Neuronal stem cell (in vitro differentiated cells): ENCODE measurements around the gene LTBP3.
A peak's percentile ranks its signal among the peaks of the same experiment; 100 is the strongest.

Experiments
- DNase-seq: peaks from one replicate; pipeline ENCODE4 v3.0.0-alpha.2; 2013; ENCODE audit warnings: low spot score
- H2AFZ ChIP-seq: one replicate; pipeline ENCODE4 v1.6.1; 2013; ENCODE audit warnings: mild to moderate bottlenecking, low read length, inconsistent platforms
- H2AK5ac ChIP-seq: 2 replicates; pipeline ENCODE4 v1.6.1; 2013; ENCODE audit warnings: low read depth, mild to moderate bottlenecking, inconsistent platforms, low read length, moderate library complexity, mixed read lengths
- H2BK120ac ChIP-seq: 2 replicates; pipeline ENCODE4 v1.6.1; 2013; ENCODE audit warnings: low read depth, mild to moderate bottlenecking, inconsistent platforms, low read length, moderate library complexity, mixed read lengths
- H2BK12ac ChIP-seq: one replicate; pipeline ENCODE4 v1.6.1; 2013; ENCODE audit warnings: low read length, inconsistent platforms
- H2BK15ac ChIP-seq: 2 replicates; pipeline ENCODE4 v1.6.1; 2013; ENCODE audit warnings: mild to moderate bottlenecking, low read length, inconsistent platforms, mixed read lengths
- H2BK5ac ChIP-seq: one replicate; pipeline ENCODE4 v1.6.1; 2013; ENCODE audit warnings: inconsistent platforms, mild to moderate bottlenecking, low read length, moderate library complexity
- H3K14ac ChIP-seq: one replicate; pipeline ENCODE4 v1.6.1; 2013; ENCODE audit warnings: low read length, inconsistent platforms
- H3K18ac ChIP-seq: 2 replicates; pipeline ENCODE4 v1.6.1; 2013; ENCODE audit warnings: low read length, inconsistent platforms
- H3K23ac ChIP-seq: 2 replicates; pipeline ENCODE4 v1.6.1; 2013; ENCODE audit warnings: low read depth, mild to moderate bottlenecking, mixed read lengths, low read length, inconsistent platforms; ENCODE audit not compliant: poor library complexity
- H3K27ac ChIP-seq: replicated peaks from 3 replicates; pipeline ENCODE4 v1.5.1; 2013; ENCODE audit warnings: low read length, inconsistent platforms
- H3K27me3 ChIP-seq, 3 experiments: 2 replicates each; pipeline ENCODE4 v1.6.1; 2013; ENCODE audit warnings: low read length in 3 of 3, mild to moderate bottlenecking in 2 of 3, inconsistent platforms in 1 of 3, low read depth in 1 of 3, mixed read lengths in 1 of 3, moderate library complexity in 1 of 3; ENCODE audit not compliant: control insufficient read depth in 3 of 3, insufficient read depth in 3 of 3
- H3K36me3 ChIP-seq, 2 donors: replicated peaks in 1 of 2; 2 replicates each; pipeline ENCODE4 v1.6.1; 2013; ENCODE audit warnings: low read length in 2 of 2; ENCODE audit not compliant: control insufficient read depth in 2 of 2, insufficient read depth in 2 of 2
- H3K4ac ChIP-seq: 2 replicates; pipeline ENCODE4 v1.6.1; 2013; ENCODE audit warnings: inconsistent platforms, mild to moderate bottlenecking, low read length, moderate library complexity
- H3K4me1 ChIP-seq, 2 donors: 1 replicate in 1 of 2; 2 replicates in 1 of 2; pipeline ENCODE4 v1.6.1; 2013; ENCODE audit warnings: low read length in 2 of 2, low read depth in 1 of 2; ENCODE audit not compliant: control insufficient read depth in 2 of 2, insufficient read depth in 1 of 2
- H3K4me2 ChIP-seq: one replicate; pipeline ENCODE4 v1.6.1; 2013; ENCODE audit warnings: mild to moderate bottlenecking, low read length, inconsistent platforms; ENCODE audit not compliant: insufficient read depth, poor library complexity, severe bottlenecking
- H3K4me3 ChIP-seq, 2 donors: 2 replicates each; pipeline ENCODE4 v1.5.1; 2013; ENCODE audit warnings: low read length in 2 of 2, mild to moderate bottlenecking in 2 of 2, inconsistent platforms in 1 of 2, moderate library complexity in 1 of 2
- H3K79me1 ChIP-seq: one replicate; pipeline ENCODE4 v1.6.1; 2013; ENCODE audit warnings: low read depth, mild to moderate bottlenecking, inconsistent platforms, low read length, moderate library complexity
- H3K9ac ChIP-seq: one replicate; pipeline ENCODE4 v1.6.1; 2013; ENCODE audit warnings: mild to moderate bottlenecking, low read depth, low read length, inconsistent platforms; ENCODE audit not compliant: poor library complexity
- H3K9me3 ChIP-seq, 2 donors: replicated peaks in 1 of 2; 2 replicates each; pipeline versions ENCODE3 to v1.6.1; 2013; ENCODE audit warnings: low read length in 2 of 2, mild to moderate bottlenecking in 2 of 2, inconsistent platforms in 1 of 2, low read depth in 1 of 2, mixed read lengths in 1 of 2, moderate library complexity in 1 of 2; ENCODE audit not compliant: control insufficient read depth in 2 of 2, insufficient read depth in 1 of 2
- H4K8ac ChIP-seq: one replicate; pipeline ENCODE4 v1.6.1; 2013; ENCODE audit warnings: low read depth, mild to moderate bottlenecking, inconsistent platforms, low read length, moderate library complexity
- H4K91ac ChIP-seq: one replicate; pipeline ENCODE4 v1.6.1; 2013; ENCODE audit warnings: low read length, low read depth, mild to moderate bottlenecking, inconsistent platforms; ENCODE audit not compliant: poor library complexity
- WGBS, 2 donors: extraction: QIAGEN DNeasy Blood & Tissue Kit; methylation state at CpG; one replicate each; pipeline ENCODE4 v1.1.7; 2013; ENCODE audit warnings: missing lambda C conversion rate in 2 of 2, mixed read lengths in 1 of 2; ENCODE audit not compliant: insufficient read length in 2 of 2, insufficient replicate concordance in 1 of 2; ENCODE audit errors: extremely low coverage in 2 of 2; 5-methylcytosine and 5-hydroxymethylcytosine counted together

Gene LTBP3

DNA sequence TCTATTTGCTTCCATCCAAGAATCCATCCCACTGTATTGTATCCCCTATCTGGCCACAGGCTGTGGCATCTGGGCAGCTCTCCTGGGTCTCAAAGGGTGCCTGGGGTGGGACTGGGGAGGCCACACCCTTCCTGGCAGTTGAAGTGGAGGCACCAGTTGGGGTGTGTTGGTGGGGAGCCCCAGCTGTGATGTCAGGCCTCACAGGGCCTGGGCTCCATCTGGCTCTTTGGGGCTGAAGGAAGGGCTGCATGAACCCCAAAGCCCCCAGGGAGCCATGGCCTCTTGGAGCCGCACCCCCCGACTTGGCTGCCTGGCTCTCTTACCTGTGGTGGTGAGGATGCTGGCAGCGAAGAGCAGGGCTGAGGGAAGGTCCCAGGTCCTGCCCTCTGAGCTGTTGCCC, 37.0 kb upstream of the LTBP3 start:
- no peak overlapping the region for H2BK12ac ChIP-seq
- no CpG with 5 or more reads among the region's 3 CpGs for WGBS, 2 donors
- peaks cover 17 to 25% of the 10 kb centered on the region in 2 donors for H3K36me3 ChIP-seq
- H3K9ac ChIP-seq = peak overlapping the region; percentile 0
- peaks cover 0 to 20% (median 6%) of the 10 kb centered on the region in 3 experiments for H3K27me3 ChIP-seq
- H3K18ac ChIP-seq = no peak overlapping the region
- H2BK15ac ChIP-seq = no peak overlapping the region
- peaks cover 2% of the 10 kb centered on the region for H3K79me1 ChIP-seq
- no peak overlapping the region for H2BK5ac ChIP-seq
- no peak overlapping the region for H4K8ac ChIP-seq
- H4K91ac ChIP-seq = no peak overlapping the region
- H3K27ac ChIP-seq = no peak overlapping the region
- H3K23ac ChIP-seq = no peak overlapping the region
- H3K14ac ChIP-seq = no peak overlapping the region
- H2AFZ ChIP-seq = no peak overlapping the region
- peak overlapping the region; percentile 30 for H2AK5ac ChIP-seq
- H3K4me3 ChIP-seq = no peak overlapping the region
- H3K4me2 ChIP-seq = no peak overlapping the region
- peaks cover 5 to 6% of the 10 kb centered on the region in 2 donors for H3K4me1 ChIP-seq
- H3K4ac ChIP-seq = no peak overlapping the region
- no peak overlapping the region for H2BK120ac ChIP-seq
- DNase-seq = no peak
- peaks cover 0 to 3% of the 10 kb centered on the region in 2 donors for H3K9me3 ChIP-seq

DNA sequence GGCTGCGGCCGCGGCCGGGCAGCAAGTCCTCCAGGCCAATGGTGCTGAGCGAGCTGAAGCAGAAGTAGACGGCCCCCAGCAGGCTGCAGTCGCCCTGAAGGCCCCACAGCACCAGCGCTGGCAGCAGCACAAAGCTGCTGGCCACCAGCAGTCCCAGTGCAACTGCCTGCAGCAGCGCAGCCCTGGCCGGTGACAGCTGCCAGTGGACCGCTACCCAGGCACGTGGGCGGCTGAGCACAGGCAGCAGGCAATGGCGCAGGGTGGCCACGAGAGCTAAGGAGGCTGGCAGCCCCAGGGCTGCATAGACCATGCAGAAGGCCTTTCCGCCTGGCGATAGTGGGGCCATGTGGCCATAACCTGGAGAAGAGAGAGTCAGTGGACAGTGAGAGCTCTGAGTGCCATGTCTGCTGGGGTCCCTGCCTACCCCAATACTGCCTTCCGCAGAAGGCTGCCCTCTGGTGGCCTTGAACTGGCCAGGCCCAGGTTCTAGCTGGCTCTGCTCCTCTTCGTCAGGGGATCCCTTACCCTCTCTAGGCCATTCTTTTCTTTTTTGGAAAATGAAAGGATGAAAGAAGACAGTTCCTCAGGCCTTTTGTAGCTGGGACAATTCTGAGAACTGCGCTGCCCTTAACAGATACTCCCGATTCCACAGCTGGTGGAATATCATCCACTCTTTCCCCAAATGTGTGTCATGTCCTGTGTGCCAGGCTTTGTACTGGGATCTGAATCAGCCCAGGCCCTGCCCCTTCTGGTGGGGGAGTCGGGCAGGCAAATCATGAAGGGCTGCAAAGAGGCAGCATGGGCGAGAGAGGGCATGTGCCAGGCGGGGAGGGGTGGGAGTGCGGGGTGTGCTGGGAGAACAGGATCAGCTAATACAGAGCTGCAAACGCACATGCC, 35.6 kb upstream of the LTBP3 start:
- H3K14ac ChIP-seq = peak overlapping the region; percentile 38
- peaks cover 12 to 18% of the 10 kb centered on the region in 2 donors for H3K4me1 ChIP-seq
- no peak overlapping the region for H3K4me2 ChIP-seq
- no peak overlapping the region for H2AFZ ChIP-seq
- H4K8ac ChIP-seq = peak overlapping the region; percentile 82
- peak overlapping the region; percentile 70 for H3K9ac ChIP-seq
- peak overlapping the region; percentile 100 for H2AK5ac ChIP-seq
- peak overlapping the region; percentile 29 for H3K4ac ChIP-seq
- H4K91ac ChIP-seq = peak overlapping the region; percentile 53
- H2BK15ac ChIP-seq = peak overlapping the region; percentile 79
- no peak overlapping the region for H3K18ac ChIP-seq
- no CpG with 5 or more reads among the region's 26 CpGs for WGBS, 2 donors
- no peak overlapping the region for H3K27ac ChIP-seq
- peaks cover 0 to 21% (median 6%) of the 10 kb centered on the region in 3 experiments for H3K27me3 ChIP-seq
- peaks cover 14 to 15% of the 10 kb centered on the region in 2 donors for H3K36me3 ChIP-seq
- H2BK12ac ChIP-seq = peak overlapping the region; percentile 30
- H2BK120ac ChIP-seq = no peak overlapping the region
- H2BK5ac ChIP-seq = no peak overlapping the region
- peaks cover 0 to 3% of the 10 kb centered on the region in 2 donors for H3K9me3 ChIP-seq
- DNase-seq = no peak
- peak overlapping the region; percentile 86 for H3K23ac ChIP-seq
- H3K4me3 ChIP-seq = no peak overlapping the region
- peaks cover 2% of the 10 kb centered on the region for H3K79me1 ChIP-seq

DNA sequence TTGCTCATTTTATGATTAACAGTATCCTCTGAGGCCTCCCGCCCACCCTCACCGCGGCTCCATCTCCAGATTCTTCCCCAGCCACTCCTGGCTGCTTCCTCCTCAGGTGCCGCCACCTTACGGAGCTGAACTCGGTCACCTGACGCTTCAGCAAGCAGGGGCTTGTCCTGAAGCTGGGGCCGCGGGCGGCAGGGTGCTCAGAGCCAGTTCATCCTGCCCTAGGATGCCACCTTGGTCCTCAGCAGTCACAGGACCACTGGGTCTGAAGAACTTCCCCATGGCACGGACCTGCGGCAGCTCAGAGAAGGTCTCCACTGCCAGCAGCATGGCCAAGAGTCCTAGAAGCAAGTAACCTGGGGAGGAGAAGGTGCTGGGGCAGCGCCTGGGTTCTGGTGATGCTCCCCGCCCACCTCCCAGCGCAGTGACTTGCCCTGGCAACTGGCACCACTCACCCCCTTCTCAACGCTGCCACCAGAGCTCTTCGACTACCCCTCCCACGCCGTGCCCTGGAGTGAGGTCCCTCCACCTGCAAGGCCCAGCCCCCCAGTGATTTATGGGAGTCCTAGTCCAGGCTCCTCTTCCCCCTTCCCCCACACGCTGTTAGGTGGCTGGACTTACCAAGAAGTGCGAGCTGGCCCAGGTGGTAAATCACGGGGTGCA, 34.8 kb upstream of the LTBP3 start:
- H2BK120ac ChIP-seq = no peak overlapping the region
- H2BK15ac ChIP-seq = peak overlapping the region; percentile 79
- peak overlapping the region; percentile 79 for H3K14ac ChIP-seq
- H3K4me3 ChIP-seq = no peak overlapping the region
- peak overlapping the region; percentile 74 for H3K18ac ChIP-seq
- peak overlapping the region; percentile 29 for H3K4ac ChIP-seq
- H3K9me3 ChIP-seq = peaks cover 0 to 3% of the 10 kb centered on the region in 2 donors
- H3K9ac ChIP-seq = peak overlapping the region; percentile 79
- H3K4me2 ChIP-seq = peak overlapping the region; percentile 88
- H4K91ac ChIP-seq = no peak overlapping the region
- H3K27ac ChIP-seq = no peak overlapping the region
- no CpG with 5 or more reads among the region's 22 CpGs for WGBS, 2 donors
- peak overlapping the region; percentile 30 for H2BK12ac ChIP-seq
- H3K36me3 ChIP-seq = peaks cover 6 to 7% of the 10 kb centered on the region in 2 donors
- DNase-seq = no peak
- H3K4me1 ChIP-seq = peaks cover 17 to 25% of the 10 kb centered on the region in 2 donors
- peak overlapping the region; percentile 100 for H2AK5ac ChIP-seq
- H2BK5ac ChIP-seq = no peak overlapping the region
- H3K23ac ChIP-seq = peak overlapping the region; percentile 86
- peak overlapping the region; percentile 86 for H4K8ac ChIP-seq
- peaks cover 2% of the 10 kb centered on the region for H3K79me1 ChIP-seq
- H3K27me3 ChIP-seq = peaks cover 0 to 21% (median 6%) of the 10 kb centered on the region in 3 experiments
- no peak overlapping the region for H2AFZ ChIP-seq
